GM10248 (cell line): ENCODE measurements around the gene AXDND1.
A peak's percentile ranks its signal among the peaks of the same experiment; 100 is the strongest.

ENCODE experiments used
- CTCF ChIA-PET: fragments of 300-600 bp; sonication (Branson Sonifier 250); formaldehyde crosslinking; extraction: SDS; loops from one replicate; lab custom pipeline; 2021; ENCODE audit warnings: antibody characterized with exemption; lab: Yijun Ruan, JAX
- POLR2A ChIA-PET: fragments of 350-650 bp; sonication (Branson Sonifier 250); formaldehyde crosslinking; extraction: SDS; loops from one replicate; lab custom pipeline; 2020; ENCODE audit warnings: antibody characterized with exemption; lab: Yijun Ruan, JAX
- DNase-seq: peaks from one replicate; pipeline ENCODE4 v3.0.0; 2012; ENCODE audit errors: extremely low spot score
- TF ChIP-seq, protein P1 (sequence below): IDR thresholded peaks from 2 replicates; pipeline ENCODE4 v1.5.1; 2012; ENCODE audit warnings: mild to moderate bottlenecking, low read depth; ENCODE audit errors: extremely low read depth, missing control alignments, control extremely low read depth

The AXDND1 gene

GRCh38 chr1:179365342-179366092 is at the start of gene AXDND1:
Gene AXDND1, plus strand, starts transcription at chr1:179365971. Its CDS starts 539 bp downstream, at chr1:179366510.
- peak; percentile 90 for DNase-seq
- TF ChIP-seq, protein P1, sequence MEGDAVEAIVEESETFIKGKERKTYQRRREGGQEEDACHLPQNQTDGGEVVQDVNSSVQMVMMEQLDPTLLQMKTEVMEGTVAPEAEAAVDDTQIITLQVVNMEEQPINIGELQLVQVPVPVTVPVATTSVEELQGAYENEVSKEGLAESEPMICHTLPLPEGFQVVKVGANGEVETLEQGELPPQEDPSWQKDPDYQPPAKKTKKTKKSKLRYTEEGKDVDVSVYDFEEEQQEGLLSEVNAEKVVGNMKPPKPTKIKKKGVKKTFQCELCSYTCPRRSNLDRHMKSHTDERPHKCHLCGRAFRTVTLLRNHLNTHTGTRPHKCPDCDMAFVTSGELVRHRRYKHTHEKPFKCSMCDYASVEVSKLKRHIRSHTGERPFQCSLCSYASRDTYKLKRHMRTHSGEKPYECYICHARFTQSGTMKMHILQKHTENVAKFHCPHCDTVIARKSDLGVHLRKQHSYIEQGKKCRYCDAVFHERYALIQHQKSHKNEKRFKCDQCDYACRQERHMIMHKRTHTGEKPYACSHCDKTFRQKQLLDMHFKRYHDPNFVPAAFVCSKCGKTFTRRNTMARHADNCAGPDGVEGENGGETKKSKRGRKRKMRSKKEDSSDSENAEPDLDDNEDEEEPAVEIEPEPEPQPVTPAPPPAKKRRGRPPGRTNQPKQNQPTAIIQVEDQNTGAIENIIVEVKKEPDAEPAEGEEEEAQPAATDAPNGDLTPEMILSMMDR: no peak
- ChIA-PET POLR2A (interaction anchor here (0.5 to 1.2 kb wide), 2 partner anchors 246 to 351 kb away, joined by 3 to 4 read pairs; no protein-coding TSS in a partner anchor), CTCF (interaction anchor here (0.7 to 1.6 kb wide), 6 partner anchors 9 to 813 kb away, joined by 3 to 5 read pairs (median 3); partner anchors contain the start of gene SOAT1)

DNA sequence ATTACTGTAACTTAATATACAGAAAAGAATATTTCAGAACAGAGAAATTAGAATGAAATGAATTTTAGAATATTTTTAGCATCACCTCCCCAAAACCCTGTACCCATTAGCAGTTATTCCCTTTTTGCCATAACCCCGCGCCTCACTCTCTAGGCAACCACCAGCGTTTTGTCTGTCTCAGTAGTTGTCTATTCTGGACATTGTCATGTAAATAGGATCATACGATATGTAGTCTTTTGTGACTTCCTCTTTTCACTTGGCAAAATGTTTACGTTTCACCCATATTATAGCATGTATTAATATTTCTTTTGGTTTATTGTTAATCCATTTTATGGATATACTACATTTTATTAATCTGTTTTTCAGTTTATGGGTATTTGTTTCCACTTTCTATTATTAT is 47.3 kb upstream of the AXDND1 start:
- TF ChIP-seq, protein P1: no peak
- ChIA-PET POLR2A (no interaction called here), CTCF (no interaction called here)
- DNase-seq: no peak

DNA sequence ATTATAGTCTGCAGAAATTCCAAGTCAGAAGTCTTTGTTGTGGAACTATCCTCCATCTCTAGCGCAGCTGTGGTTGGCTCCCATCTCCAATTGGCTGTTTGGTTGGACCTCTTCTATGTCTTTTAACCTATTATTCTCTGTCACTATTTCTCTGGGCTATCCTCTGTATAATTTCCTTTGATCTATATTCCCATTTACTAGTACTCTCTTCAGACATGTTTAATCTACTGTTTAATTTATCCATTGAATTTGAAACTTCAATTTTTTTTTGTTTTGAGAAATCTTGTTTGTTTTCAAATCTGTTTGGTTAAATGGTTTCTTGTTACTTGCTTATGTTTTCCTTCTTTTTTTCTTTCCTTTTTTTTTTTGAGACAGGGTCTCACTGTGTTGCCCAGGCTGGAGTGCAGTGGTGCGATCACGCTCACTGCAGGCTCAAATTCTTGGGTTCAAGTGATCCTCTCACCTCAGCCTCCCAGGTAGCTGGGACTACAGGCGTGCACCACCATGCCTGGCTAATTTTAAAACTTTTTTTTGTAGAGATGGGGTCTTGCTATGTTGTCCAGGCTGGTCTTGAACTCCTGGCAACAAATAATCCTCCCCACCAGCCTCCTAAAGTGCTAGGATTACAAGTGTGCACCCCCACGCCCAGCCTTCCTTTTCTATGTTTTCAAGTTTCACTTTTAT is 44.1 kb upstream of the AXDND1 start:
- TF ChIP-seq, protein P1: no peak
- ChIA-PET CTCF (no interaction called here), POLR2A (no interaction called here)
- no peak for DNase-seq

DNA sequence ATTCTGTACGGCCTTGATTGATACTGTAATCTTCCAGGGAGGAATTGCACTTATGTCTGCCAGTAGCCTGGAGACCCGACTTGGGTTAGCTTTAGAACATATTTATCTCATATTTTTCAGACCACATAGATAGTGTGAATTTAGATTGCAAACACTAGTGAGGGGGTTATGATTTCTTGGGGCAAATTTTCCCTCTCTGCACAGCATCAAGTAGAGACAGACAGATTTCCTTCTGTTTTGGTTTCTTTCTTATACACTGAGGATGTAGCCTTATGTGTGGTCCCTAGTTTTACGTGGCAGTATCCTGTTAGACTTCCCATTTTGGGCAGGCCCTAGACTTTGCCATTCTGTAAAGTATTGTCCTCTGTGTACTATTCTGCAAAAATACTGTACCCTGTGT is 43.2 kb upstream of the AXDND1 start:
- DNase-seq: no peak
- TF ChIP-seq, protein P1: no peak
- ChIA-PET CTCF (no interaction called here), POLR2A (no interaction called here)

GRCh38 chr1:179323436-179323835 is 42.3 kb upstream of the AXDND1 start:
- DNase-seq: no peak
- POLR2A ChIA-PET: no interaction called here
- CTCF ChIA-PET: no interaction called here
- TF ChIP-seq, protein P1: no peak

DNA sequence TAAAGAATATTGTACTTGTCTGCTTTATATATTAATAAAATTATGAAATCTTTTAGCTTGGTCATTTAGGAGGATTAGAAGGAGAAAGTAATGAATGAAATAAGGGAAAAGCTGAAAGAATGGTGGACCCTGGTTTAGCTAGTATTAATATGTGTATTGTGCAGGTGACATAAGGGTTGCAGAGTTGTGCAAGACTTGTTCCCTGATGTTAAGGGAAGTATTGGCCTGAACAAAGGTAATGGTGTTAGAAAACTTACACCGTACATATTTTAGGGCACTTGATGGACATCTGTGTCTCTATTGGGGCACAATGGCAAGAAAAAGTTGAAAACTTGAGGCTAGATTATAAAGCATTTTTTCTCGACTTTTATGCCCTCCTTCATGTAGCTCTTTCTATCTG is 39.9 kb upstream of the AXDND1 start:
- CTCF ChIA-PET: no interaction called here
- POLR2A ChIA-PET: no interaction called here
- TF ChIP-seq, protein P1: no peak
- DNase-seq: no peak
